ENCODE data around the gene ITGA3. TPM values are rescaled to one million over a fixed set of nuclear protein-coding genes. Genes with fewer than 3 reads are reported as not detected.

Gene ITGA3
- total RNA-seq, 1 experiment from 2014 or later: 392 TPM

DNA sequence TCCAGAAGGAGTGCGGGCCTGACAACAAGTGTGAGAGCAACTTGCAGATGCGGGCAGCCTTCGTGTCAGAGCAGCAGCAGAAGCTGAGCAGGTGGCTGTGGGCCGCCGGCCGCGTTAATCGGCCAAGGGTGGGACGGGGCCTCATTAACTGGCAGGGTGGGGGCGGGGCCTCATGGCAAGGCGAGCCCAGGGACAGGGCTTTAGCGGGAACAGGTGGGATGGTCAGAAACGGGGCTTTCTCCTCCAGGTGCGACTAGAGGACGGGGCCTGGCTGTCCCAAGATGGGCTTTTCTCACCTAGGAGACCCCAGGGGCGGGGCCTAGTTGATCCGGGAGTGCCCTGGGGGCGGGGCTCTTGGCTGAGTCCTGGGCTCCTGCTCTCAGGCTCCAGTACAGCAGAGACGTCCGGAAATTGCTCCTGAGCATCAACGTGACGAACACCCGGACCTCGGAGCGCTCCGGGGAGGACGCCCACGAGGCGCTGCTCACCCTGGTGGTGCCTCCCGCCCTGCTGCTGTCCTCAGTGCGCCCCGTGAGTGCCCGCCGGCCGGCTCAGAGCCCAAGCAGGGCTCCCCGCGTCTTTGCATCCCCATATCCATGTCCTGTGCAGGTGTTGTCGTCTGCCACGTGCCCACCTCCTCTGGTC is 20.8 kb downstream of the ITGA3 start:
- ChIA-PET POLR2A (interaction anchor here (0.6 kb wide), 1 partner anchor 369 kb away, joined by 3 read pairs; the partner anchor contains the start of gene SLC35B1), RAD21 (ENCODE audit: low non-redundant PET in 1 of 2, low total read pairs in 2 of 2, uncharacterized antibody in 2 of 2, unreplicated experiment in 2 of 2) (interaction anchor here in 1 of 2 experiments (0.6 kb wide), 1 partner anchor 43 kb away, joined by 4 read pairs; no protein-coding TSS in a partner anchor), CTCF (interaction anchor here (3.3 to 3.5 kb wide), 2 partner anchors 16 kb away, joined by 22 to 38 read pairs; no protein-coding TSS in a partner anchor)
- Histone ChIP-seq H3K27me3 (ENCODE audit: insufficient read depth, low read length) (no peaks in the 10 kb centered on the region), H2AFZ (ENCODE audit: low read depth, low read length, poor library complexity, severe bottlenecking) (no peak overlapping the region), H3K27ac (ENCODE audit: low read depth, low read length) (no peak overlapping the region), H3K79me2 (ENCODE audit: insufficient read depth, low read length) (peaks cover 55% of the 10 kb centered on the region; the same call in 1 of the 2 replicates), H3K36me3 (ENCODE audit: control insufficient read depth in 1 of 2, insufficient read depth in 2 of 2, low read length in 2 of 2) (peaks cover 91 to 96% of the 10 kb centered on the region in 2 experiments), H3K9me3 (ENCODE audit: control insufficient read depth in 1 of 2, insufficient read depth in 1 of 2, low read depth in 1 of 2, low read length in 2 of 2) (no peaks in the 10 kb centered on the region), H3K4me2 (ENCODE audit: low read length) (no peak overlapping the region), H3K9me2 (ENCODE audit: insufficient read depth) (no peaks in the 10 kb centered on the region), H3K4me1 (ENCODE audit: control insufficient read depth in 1 of 2, insufficient read depth in 2 of 2, low read length in 2 of 2) (peaks cover 6 to 16% of the 10 kb centered on the region in 2 experiments; a peak in 2 of 4 replicates), H3K9ac (ENCODE audit: low read length) (no peak overlapping the region), H3K4me3 (replicated peaks in 1 of 2; ENCODE audit: low read depth in 1 of 2, low read length in 2 of 2) (no peak overlapping the region), H4K20me1 (ENCODE audit: insufficient read depth) (peaks cover 5% of the 10 kb centered on the region; the same call in 1 of the 2 replicates)
- no TSS peak for BruUV-seq (replicated peaks)
- intact Hi-C loops (cut with micrococcal nuclease): no loop called here
- ATAC-seq (no peak), DNase-seq (ENCODE audit: low read depth, low spot score) (no peak)
- TF ChIP-seq, protein P1, sequence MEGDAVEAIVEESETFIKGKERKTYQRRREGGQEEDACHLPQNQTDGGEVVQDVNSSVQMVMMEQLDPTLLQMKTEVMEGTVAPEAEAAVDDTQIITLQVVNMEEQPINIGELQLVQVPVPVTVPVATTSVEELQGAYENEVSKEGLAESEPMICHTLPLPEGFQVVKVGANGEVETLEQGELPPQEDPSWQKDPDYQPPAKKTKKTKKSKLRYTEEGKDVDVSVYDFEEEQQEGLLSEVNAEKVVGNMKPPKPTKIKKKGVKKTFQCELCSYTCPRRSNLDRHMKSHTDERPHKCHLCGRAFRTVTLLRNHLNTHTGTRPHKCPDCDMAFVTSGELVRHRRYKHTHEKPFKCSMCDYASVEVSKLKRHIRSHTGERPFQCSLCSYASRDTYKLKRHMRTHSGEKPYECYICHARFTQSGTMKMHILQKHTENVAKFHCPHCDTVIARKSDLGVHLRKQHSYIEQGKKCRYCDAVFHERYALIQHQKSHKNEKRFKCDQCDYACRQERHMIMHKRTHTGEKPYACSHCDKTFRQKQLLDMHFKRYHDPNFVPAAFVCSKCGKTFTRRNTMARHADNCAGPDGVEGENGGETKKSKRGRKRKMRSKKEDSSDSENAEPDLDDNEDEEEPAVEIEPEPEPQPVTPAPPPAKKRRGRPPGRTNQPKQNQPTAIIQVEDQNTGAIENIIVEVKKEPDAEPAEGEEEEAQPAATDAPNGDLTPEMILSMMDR (IDR thresholded peaks at IDR 0.05 in 2 of 3, conservative IDR thresholded peaks at IDR 0.05 in 1 of 3; ENCODE audit: borderline replicate concordance in 1 of 3, insufficient read depth in 1 of 3, low read depth in 2 of 3, low read length in 2 of 3): no peak
- TF ChIP-seq POLR2AphosphoS5 (IDR thresholded peaks at IDR 0.05; ENCODE audit: low read depth, low read length): 0 out of 2 replicates have a peak, but pooled peaks have one; percentile 27

DNA sequence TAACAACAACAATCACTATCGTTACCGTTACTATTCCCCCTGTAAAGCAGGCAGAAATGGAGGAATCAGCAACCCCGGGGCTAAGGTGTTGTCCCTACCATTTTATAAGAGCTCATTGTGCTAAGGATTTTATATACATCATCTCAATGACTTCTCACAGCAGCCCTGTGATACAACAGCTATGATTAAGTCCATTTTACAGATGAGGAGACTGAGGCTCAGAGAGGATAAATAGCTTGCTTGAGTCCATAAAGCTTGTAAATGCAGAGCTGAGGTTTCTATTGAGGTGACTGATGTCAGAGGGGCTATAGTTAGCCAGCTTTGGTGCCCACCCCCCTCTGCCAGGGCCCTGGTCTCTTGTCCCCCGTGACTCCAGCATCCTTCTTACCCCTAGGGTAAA is 22.5 kb downstream of the ITGA3 start:
- Histone ChIP-seq H3K4me3 (replicated peaks in 1 of 2; ENCODE audit: low read depth in 1 of 2, low read length in 2 of 2) (no peak overlapping the region), H3K4me1 (ENCODE audit: control insufficient read depth in 1 of 2, insufficient read depth in 2 of 2, low read length in 2 of 2) (peaks cover 6 to 16% of the 10 kb centered on the region in 2 experiments; a peak in 2 of 4 replicates), H3K9me3 (ENCODE audit: control insufficient read depth in 1 of 2, insufficient read depth in 1 of 2, low read depth in 1 of 2, low read length in 2 of 2) (no peaks in the 10 kb centered on the region), H2AFZ (ENCODE audit: low read depth, low read length, poor library complexity, severe bottlenecking) (no peak overlapping the region), H3K27ac (ENCODE audit: low read depth, low read length) (no peak overlapping the region), H4K20me1 (ENCODE audit: insufficient read depth) (peaks cover 5% of the 10 kb centered on the region; the same call in 1 of the 2 replicates), H3K9me2 (ENCODE audit: insufficient read depth) (no peaks in the 10 kb centered on the region), H3K9ac (ENCODE audit: low read length) (no peak overlapping the region), H3K27me3 (ENCODE audit: insufficient read depth, low read length) (no peaks in the 10 kb centered on the region), H3K36me3 (ENCODE audit: control insufficient read depth in 1 of 2, insufficient read depth in 2 of 2, low read length in 2 of 2) (peaks cover 88 to 94% of the 10 kb centered on the region in 2 experiments), H3K4me2 (ENCODE audit: low read length) (no peak overlapping the region), H3K79me2 (ENCODE audit: insufficient read depth, low read length) (peaks cover 45% of the 10 kb centered on the region; the same call in 1 of the 2 replicates)
- POLR2A ChIA-PET: interaction anchor here (0.9 to 1.1 kb wide), 2 partner anchors 9 to 16 kb away, joined by 3 read pairs; no protein-coding TSS in a partner anchor
- intact Hi-C loops (cut with micrococcal nuclease): no loop called here
- CTCF ChIA-PET: interaction anchor here (1.8 to 3.5 kb wide), 5 partner anchors 14 to 73 kb away, joined by 6 to 38 read pairs (median 22); no protein-coding TSS in a partner anchor
- TF ChIP-seq RAD21 (IDR thresholded peaks at IDR 0.05; ENCODE audit: low read depth) (no peak), ZNF274 (IDR thresholded peaks at IDR 0.05; ENCODE audit: low read depth, low read length) (no peak)
- ATAC-seq: no peak
- RAD21 ChIA-PET (ENCODE audit: low non-redundant PET in 1 of 2, low total read pairs in 2 of 2, uncharacterized antibody in 2 of 2, unreplicated experiment in 2 of 2): interaction anchor here in 1 of 2 experiments (1.1 kb wide), 1 partner anchor 50 kb away, joined by 3 read pairs; no protein-coding TSS in a partner anchor
- no peak for DNase-seq (ENCODE audit: low read depth, low spot score)
- BruUV-seq (replicated peaks): TSS peak; percentile 17
